GM18507 (cell line): ENCODE data around the gene ADAMTS8.
"Not testable (repeated sequence)": the region's sequence is repeated elsewhere in the genome, so short reads cannot be mapped to it uniquely, and the experiment has no call there.

Experiments
- DNase-seq: peaks from one replicate; pipeline ENCODE4 v3.0.0; 2011; ENCODE audit warnings: low read depth; ENCODE audit not compliant: insufficient read length; ENCODE audit errors: extremely low spot score
- FAIRE-seq: peaks from 2 replicates; lab custom pipeline; 2011; peaks lifted over from hg19 to GRCh38; lab: Jason Lieb, UNC

The ADAMTS8 gene

GRCh38 chr11:130442737-130443136, 14.3 kb upstream of the ADAMTS8 start:
- DNase-seq: no peak
- no peak for FAIRE-seq

DNA sequence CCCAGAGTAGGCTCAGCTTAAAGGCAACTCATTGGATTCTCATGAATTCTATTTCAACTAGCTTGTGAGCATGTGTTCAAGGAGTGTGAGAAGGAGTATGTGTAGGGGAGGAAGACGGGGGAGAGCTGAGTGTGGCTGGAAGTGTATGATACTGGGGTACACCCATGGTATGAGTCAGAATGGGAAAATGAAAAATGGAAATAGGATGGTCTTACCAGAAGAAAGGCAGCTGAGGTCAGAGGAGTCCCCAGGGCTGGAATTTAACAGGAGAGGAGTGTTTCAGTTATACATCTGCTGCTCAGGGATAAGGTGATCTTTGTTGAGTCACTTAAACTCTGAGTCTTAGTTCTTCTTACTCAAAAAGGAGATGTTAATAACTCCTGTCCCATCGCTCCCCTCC, 13.3 kb upstream of the ADAMTS8 start:
- DNase-seq (no peak), FAIRE-seq (no peak)

GRCh38 chr11:130439876-130440275, 11.5 kb upstream of the ADAMTS8 start:
- DNase-seq (no peak), FAIRE-seq (no peak)

- no peak for DNase-seq
- no peak for FAIRE-seq
These were observed 10.7 kb upstream of the ADAMTS8 start for GRCh38 chr11:130439160-130439519.

DNA sequence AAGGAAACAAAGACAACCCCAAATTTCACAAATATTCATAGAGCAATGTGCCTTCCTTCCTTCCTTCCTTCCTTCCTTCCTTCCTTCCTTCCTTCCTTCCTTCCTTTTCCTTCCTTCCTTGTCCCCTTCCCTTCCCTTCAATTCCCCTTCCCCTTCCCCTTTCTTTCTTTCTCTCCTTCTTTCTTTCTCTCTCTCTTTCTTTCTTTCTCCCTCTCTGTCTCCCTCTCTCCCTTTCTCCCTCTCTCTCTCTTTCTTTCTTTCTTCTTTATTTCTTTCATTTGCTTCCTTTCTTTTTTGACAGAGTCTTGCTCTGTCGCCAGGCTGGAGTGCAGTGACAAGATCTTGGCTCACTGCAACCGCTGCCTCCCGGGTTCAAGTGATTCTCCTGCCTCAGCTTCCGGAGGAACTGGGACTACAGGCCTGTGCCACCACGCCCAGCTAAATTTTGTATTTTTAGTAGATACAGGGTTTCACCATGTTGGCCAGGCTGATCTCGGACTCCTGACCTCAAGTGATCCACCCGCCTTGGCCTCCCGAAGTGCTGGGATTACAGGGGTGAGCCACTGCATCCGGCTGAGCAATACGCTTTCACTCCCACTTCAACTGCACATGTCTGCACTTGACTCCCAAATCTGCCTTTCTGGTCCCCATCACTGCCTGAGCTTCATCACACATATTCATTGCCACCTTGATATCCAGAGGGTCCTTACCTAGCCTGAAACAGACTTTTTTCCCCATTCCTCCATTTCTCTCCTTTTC, 10.2 kb upstream of the ADAMTS8 start:
- not testable (repeated sequence) for FAIRE-seq, DNase-seq

DNA sequence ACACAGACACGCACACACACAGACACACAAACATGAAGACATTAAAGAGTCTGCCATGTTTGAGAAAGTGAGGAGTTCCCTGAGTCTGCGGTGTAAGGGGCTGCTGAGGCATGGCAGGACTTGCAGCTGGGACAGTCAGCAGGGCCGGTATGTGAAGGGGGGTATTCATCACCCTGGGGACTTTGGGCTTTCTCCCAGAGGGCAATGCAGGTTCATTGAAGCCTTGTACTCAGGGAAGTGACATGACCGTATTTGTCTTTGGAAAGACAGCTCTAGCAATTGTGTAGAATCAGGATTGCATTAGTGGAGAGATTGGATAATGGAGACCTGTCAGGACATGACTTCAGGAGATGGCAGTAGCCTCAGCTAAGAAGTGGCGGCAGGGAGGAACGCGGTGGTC, 9.4 kb upstream of the ADAMTS8 start:
- FAIRE-seq (no peak), DNase-seq (no peak)

DNA sequence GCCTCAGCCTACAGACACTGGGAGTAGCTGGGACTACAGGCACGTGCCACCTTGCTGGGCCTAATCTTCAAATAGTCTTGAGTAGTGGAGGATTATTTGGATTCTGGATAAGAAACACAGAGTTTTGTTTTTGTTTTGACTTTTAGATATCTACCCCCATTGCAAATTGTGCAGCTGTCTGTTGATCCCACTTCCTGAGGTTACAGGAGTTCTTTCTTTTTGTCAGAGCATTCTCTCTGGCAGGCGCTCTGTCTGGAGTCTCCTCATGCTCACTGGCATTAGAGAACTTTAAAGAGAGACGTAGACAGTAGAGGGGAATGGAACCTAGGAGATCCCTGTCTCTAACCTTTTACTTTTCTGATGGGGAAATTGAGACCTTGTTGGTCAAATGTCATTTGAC, 7.8 kb upstream of the ADAMTS8 start:
- DNase-seq: no peak
- FAIRE-seq: no peak

- FAIRE-seq: no peak
These were observed 7.3 kb upstream of the ADAMTS8 start for GRCh38 chr11:130435671-130436070.

DNA sequence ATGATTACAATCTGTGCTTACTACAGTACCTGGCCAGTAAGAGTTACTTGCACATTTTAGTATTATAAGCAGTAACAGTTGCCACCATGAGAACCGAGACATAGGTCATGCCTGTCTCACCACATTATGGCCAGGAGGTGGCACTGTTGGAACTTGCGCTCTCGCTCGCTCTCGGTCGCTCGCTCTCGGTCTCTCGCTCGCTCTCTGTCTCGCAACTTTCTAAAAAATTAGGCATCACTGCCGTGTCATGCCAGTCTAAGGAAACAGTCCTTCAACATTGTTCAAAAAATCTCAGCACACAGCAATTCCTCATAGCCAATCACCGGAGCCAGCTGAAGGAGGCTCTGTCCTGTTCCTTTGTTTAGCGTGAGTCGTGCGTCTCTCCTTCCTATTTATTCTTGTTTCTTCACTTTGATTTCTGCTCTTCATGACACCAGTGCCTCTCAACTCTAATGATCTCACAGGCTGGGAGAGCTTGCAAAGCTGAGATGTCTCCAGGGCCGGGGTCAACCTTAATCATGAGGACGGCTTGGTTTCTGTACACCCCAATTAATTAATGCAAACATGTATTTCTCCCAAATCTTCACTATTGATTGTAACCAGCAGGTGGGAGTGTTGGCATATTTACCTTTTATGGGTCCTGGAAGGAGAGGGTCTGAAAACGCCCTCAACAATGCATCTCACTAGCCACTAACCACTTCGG, 6.3 kb upstream of the ADAMTS8 start:
- DNase-seq (peak; percentile 42), FAIRE-seq (peak; percentile 93)

More at GRCh38 chr11:130435671-130436070, 7.3 kb upstream of the ADAMTS8 start:
- DNase-seq: no peak

DNA sequence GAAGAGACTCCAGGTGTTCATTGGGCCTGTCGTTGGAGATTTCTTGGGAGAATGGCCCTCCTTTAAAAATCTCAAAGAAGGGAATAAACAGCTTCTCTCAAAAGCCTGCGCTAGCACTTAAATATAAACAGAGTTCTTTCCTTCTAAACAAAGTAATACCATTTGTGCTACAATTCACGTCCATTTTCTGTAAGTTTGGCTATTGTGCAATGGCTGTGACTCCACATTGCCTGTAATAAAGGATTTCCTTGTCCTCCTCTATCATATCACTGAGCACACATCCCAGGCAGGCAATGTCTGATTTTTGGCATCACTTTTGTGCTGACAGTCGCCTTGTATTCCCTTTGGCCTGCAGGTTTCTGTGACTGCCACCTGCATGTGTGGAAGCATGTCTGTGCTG, 4.9 kb upstream of the ADAMTS8 start:
- no peak for FAIRE-seq
- no peak for DNase-seq

- no peak for DNase-seq
- FAIRE-seq: no peak
These were observed 3.4 kb upstream of the ADAMTS8 start for GRCh38 chr11:130431801-130432200.

DNA sequence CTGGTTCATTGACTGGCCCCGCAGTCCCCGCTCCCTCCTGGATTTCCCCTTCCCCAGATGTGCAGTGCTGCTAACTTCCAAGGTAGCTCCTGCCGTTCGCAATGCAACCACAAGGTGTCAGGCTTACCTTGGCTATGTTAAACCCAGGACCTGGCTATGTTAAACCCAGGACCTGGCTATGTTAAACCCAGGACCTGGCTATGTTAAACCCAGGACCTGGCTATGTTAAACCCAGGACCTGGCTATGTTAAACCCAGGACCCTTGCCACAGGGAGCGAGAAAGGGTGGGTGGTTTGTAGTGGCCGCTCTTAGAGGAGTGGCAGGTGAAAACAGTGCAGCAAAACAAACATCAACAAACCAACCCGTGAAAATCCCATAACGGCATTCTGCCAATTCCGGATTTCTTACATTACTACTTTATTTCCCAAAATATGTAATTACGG, 2.9 kb upstream of the ADAMTS8 start:
- peak; percentile 39 for DNase-seq
- FAIRE-seq: peak; percentile 33

- DNase-seq (no peak), FAIRE-seq (no peak)
These were observed 1.6 kb upstream of the ADAMTS8 start for GRCh38 chr11:130429983-130430382.

GRCh38 chr11:130429120-130429681, 792 bp upstream of the ADAMTS8 start:
- DNase-seq (no peak), FAIRE-seq (no peak)

GRCh38 chr11:130427581-130428315, 661 bp downstream of the ADAMTS8 start:
- no peak for FAIRE-seq
- DNase-seq: no peak

GRCh38 chr11:130426837-130427341, 1.5 kb downstream of the ADAMTS8 start:
- no peak for FAIRE-seq
- no peak for DNase-seq

DNA sequence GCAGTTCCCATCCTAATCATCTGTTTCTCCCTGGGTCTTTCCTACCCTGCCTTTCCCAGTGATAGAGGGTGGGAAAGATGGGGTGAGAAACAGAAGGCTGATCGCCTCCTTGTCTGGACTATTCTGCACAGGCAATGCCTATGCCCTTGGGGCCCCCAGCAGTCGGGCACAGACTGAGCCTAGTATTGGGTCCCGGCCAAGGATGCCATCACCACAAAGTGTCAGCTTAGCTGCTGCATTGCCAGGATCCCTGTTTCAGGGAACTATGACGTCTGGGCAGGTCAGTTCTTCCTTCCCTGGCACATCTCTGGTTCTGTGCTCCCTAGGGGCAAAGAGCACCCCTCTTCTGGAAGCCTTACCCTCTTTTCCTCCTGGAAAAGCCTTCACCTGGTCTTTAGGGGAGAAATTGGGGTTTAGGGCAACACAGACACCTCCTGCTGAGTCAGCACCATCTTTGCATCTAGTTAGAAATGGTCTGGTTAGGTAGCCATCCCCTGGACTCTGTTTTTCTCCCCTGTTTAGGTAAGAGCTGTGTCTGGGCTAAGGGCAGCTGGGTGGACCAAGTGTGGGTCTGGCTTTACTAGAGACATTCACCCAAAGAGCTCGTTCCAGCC, 2.1 kb downstream of the ADAMTS8 start:
- FAIRE-seq: no peak

DNA sequence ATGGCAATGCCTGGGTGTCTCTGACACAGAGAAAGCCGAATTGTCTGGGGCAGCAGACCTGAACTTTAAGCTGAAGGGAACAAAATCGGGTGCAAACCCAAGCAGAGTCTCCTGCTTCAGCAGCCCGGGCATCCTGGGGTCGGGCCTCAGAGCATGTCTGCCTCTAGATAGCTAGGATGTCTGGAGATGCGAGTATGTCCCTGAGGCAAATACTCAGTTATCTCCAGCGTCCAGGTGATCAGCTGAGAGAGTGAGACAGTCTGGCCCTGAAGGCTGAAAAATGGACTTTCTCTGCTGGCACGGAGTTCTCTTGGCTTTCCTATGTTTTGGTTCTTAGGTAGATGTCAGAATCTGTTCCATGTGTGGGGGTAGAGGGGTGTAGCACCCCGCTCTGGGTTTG, 3.3 kb downstream of the ADAMTS8 start:
- FAIRE-seq: no peak
- DNase-seq: no peak

More for the DNA sequence above, 2.1 kb downstream of the ADAMTS8 start:
- DNase-seq: no peak

DNA sequence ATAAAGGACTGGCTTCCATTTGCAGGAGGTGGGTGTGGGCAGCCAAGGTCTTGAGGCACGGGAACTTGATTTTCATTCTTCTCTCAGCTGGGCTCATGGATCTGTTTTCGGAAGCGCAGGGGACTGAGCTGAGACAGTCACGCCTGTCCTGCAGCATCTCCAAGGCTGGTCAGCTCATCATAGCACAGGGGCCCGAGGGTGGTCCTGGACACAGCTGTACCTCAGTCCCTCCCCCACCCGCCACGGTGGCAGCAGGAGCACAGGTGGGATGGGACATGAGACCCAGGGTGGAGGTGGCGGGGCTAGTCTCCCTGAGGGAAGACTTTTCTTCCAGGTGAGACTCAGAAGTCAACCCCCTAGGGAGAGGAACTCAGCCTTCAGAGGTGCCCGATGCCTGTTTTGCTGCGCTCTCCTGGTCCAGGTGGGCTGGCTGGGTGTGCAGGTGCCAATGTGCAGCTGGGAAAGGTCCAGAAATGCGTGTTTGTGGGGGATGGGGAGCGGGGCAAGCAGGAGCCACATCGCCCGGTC, 3.7 kb downstream of the ADAMTS8 start:
- DNase-seq (no peak), FAIRE-seq (no peak)
